OCI-M2 (cell line): ENCODE measurements around the gene CNTNAP2.
"Not testable (repeated sequence)": the region's sequence is repeated elsewhere in the genome, so short reads cannot be mapped to it uniquely, and the experiment has no call there.

Experiments used
- DNase-seq: peaks from one replicate; lab custom pipeline; 2025; ENCODE audit not compliant: unreplicated experiment; lab: John Stamatoyannopoulos, UW

The CNTNAP2 gene

GRCh38 chr7:147798001-147798400 lies 1681.4 kb downstream of the CNTNAP2 start:
- no peak for DNase-seq

- DNase-seq: not testable (repeated sequence)
Observed at GRCh38 chr7:147801762-147802161, 1685.2 kb downstream of the CNTNAP2 start.

- no peak for DNase-seq
Observed at GRCh38 chr7:147803151-147803550, 1686.5 kb downstream of the CNTNAP2 start.

GRCh38 chr7:147803606-147804005 lies 1687.0 kb downstream of the CNTNAP2 start:
- DNase-seq: peak; percentile 63

GRCh38 chr7:147804032-147804431 lies 1687.4 kb downstream of the CNTNAP2 start:
- no peak for DNase-seq

GRCh38 chr7:147805996-147806576 lies 1689.5 kb downstream of the CNTNAP2 start:
- no peak for DNase-seq

- no peak for DNase-seq
Observed at GRCh38 chr7:147809786-147810185, 1693.2 kb downstream of the CNTNAP2 start.

- no peak for DNase-seq
Observed at GRCh38 chr7:147810269-147810668, 1693.7 kb downstream of the CNTNAP2 start.

- no peak for DNase-seq
Observed at GRCh38 chr7:147811923-147812322, 1695.3 kb downstream of the CNTNAP2 start.

GRCh38 chr7:147813316-147813715 lies 1696.7 kb downstream of the CNTNAP2 start:
- no peak for DNase-seq

GRCh38 chr7:147818317-147818716 lies 1701.7 kb downstream of the CNTNAP2 start:
- no peak for DNase-seq

- DNase-seq: no peak
Observed at GRCh38 chr7:147824671-147825070, 1708.1 kb downstream of the CNTNAP2 start.

- no peak for DNase-seq
Observed at GRCh38 chr7:147829016-147829415, 1712.4 kb downstream of the CNTNAP2 start.

GRCh38 chr7:147833557-147833956 lies 1717.0 kb downstream of the CNTNAP2 start:
- DNase-seq: no peak

GRCh38 chr7:147833970-147834369 lies 1717.4 kb downstream of the CNTNAP2 start:
- DNase-seq: no peak

GRCh38 chr7:147852833-147853232 lies 1736.2 kb downstream of the CNTNAP2 start:
- DNase-seq: no peak

- no peak for DNase-seq
Observed at GRCh38 chr7:147857152-147858140, 1740.8 kb downstream of the CNTNAP2 start.

GRCh38 chr7:147858421-147858820 lies 1741.8 kb downstream of the CNTNAP2 start:
- DNase-seq: no peak

GRCh38 chr7:147859033-147859432 lies 1742.4 kb downstream of the CNTNAP2 start:
- DNase-seq: no peak

- no peak for DNase-seq
Observed at GRCh38 chr7:147859486-147859885, 1742.9 kb downstream of the CNTNAP2 start.

- DNase-seq: no peak
Observed at GRCh38 chr7:147861058-147861716, 1744.6 kb downstream of the CNTNAP2 start.

- DNase-seq: no peak
Observed at GRCh38 chr7:147861945-147862344, 1745.3 kb downstream of the CNTNAP2 start.
